GM12872 (cell line): ENCODE results near the gene LHFPL3.

Experiments
- TF ChIP-seq, protein P1 (sequence below): IDR thresholded peaks from 3 replicates; pipeline ENCODE4 v1.5.1; 2011; ENCODE audit warnings: low read depth, mild to moderate bottlenecking, low read length, moderate library complexity; ENCODE audit not compliant: insufficient read depth

The LHFPL3 gene

DNA sequence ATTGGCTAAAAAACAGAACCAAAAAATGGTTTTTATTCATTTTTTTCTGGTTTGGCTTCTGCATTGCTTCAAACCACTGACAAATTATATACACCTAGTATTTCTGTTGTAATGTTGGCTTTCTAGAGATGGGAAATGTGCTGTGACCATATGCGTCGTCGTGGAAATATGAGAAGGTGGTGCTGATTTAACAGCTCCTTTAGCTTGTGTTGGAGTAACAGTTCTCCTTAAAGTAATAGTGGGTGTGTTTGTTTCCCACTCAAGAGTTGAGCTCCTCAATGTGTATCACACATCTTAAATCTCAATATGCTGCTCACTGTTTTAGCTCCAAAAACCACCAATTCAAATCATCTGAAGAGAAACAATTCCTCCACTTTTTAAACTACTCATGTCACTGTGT is 196.4 kb downstream of the LHFPL3 start:
- TF ChIP-seq, protein P1, sequence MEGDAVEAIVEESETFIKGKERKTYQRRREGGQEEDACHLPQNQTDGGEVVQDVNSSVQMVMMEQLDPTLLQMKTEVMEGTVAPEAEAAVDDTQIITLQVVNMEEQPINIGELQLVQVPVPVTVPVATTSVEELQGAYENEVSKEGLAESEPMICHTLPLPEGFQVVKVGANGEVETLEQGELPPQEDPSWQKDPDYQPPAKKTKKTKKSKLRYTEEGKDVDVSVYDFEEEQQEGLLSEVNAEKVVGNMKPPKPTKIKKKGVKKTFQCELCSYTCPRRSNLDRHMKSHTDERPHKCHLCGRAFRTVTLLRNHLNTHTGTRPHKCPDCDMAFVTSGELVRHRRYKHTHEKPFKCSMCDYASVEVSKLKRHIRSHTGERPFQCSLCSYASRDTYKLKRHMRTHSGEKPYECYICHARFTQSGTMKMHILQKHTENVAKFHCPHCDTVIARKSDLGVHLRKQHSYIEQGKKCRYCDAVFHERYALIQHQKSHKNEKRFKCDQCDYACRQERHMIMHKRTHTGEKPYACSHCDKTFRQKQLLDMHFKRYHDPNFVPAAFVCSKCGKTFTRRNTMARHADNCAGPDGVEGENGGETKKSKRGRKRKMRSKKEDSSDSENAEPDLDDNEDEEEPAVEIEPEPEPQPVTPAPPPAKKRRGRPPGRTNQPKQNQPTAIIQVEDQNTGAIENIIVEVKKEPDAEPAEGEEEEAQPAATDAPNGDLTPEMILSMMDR, result no peak

- TF ChIP-seq, protein P1, result no peak
Observed at GRCh38 chr7:104528142-104528541, 199.7 kb downstream of the LHFPL3 start.

GRCh38 chr7:104529567-104529966 is 201.2 kb downstream of the LHFPL3 start:
- TF ChIP-seq, protein P1, result no peak

- TF ChIP-seq, protein P1, result no peak
Observed at GRCh38 chr7:104530251-104530650, 201.8 kb downstream of the LHFPL3 start.

- TF ChIP-seq, protein P1, result no peak
Observed at GRCh38 chr7:104534149-104534548, 205.7 kb downstream of the LHFPL3 start.

DNA sequence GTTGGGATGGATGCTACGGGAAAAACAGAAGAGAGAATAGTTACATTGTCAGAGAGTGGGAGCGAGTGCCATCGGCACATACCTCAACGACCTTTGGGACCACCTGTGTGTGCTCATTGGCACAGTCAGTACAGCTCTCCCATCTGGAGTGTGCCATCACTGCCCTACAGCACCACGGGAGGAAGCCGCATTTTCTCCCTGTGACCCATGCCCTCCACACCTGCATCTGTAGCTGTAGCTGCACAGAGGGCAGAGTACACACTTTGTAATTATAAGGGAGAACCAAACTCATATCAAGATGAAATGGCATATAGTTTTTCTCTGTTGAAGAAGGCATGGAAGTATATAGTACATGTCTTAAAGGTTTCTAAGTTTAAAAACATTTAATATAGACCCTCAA is 207.4 kb downstream of the LHFPL3 start:
- TF ChIP-seq, protein P1, result no peak

DNA sequence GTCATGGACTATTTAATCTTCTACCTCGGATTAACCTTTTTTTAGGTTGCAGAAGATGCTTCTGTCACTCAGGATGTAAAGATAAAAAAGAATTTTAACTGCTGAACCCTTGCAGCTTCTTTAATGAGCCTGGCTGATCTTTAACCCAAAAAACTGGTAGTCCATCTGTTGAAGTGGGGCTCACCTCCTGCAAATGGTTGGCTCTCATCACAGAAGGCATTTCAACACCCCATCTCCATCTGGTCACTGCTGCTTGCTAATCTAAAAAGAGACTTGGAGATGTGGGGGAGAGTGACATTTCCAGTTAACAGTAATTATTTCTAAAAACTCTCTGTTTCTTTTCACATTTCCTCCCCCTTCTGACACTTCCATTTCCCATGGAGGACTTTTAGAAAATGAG is 208.6 kb downstream of the LHFPL3 start:
- TF ChIP-seq, protein P1, result no peak

DNA sequence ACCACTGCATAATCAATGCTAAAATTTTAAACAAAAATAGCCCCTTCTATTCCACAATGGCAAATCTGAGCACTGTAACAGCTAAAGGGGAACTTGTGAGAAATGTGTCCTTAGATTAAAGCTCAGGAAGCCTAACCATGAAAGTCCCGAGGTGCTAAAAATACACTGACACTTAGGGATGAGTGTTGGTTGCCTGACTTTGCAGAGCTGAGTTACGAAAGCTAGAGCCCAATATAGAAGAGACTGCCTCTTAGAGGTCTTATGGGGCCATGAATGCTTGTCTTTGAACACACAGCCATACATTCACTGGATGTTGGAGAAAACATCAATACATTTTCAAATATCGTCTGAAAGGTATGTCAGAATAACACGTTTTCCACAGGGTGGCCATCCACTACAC is 209.7 kb downstream of the LHFPL3 start:
- TF ChIP-seq, protein P1, result no peak
